ENCODE results near the gene TNP2. TPM values are rescaled to one million over a fixed set of nuclear protein-coding genes. Genes with fewer than 3 reads are reported as not detected.
"Not testable (repeated sequence)": the region's sequence is repeated elsewhere in the genome, so short reads cannot be mapped to it uniquely, and the experiment has no call there.

The TNP2 gene
- total RNA-seq, 1 donor from 2014 or later, result not detected

GRCh38 chr16:11224894-11225676, 44.0 kb downstream of the TNP2 start:
- no peak overlapping the region for H3K27ac Mint-ChIP-seq (ENCODE audit: unreplicated experiment)
- H3K4me3 Mint-ChIP-seq (ENCODE audit: unreplicated experiment), result no peak overlapping the region
- no peaks in the 10 kb centered on the region for H3K36me3 Mint-ChIP-seq (ENCODE audit: unreplicated experiment)

DNA sequence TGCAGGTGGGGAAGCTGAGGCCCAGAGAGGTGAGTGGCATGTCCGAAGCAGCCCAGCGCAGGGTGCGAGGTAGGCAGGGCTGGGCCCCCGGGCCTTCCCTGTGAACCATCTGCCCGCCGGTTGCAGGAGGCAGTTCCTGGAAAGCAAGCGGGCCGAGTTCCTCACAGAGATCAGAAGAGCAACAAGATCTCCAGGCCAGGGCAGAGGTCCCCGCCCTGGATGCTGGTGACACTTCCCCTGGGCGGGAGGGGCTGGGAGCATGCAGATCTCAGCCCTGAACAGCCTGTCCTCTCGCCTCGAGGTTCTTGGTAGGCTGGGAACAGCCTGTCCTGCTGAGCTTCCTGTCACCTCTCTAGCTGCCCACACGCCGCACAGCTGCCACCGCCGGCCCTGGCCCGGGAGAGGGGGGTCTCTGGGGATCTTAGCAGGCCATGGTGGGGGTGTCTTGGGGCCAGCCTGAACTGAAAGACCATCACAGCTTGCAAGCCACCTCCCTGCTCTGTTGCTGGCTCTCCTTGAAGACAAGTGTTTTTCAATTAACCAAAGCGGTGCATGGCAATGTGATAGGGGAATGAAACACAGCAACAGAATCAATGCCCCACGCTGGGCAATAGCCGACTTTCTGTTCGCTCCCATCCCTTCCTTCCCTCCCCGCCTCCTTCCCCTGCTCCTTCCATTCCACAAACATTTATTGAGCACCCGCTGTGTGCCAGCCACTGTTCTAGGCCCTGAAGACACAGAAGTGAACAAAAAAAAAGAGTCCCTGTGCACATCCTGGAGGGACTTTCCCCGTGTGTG, 44.8 kb downstream of the TNP2 start:
- no peaks in the 10 kb centered on the region for H3K9me3 Mint-ChIP-seq (ENCODE audit: unreplicated experiment)
- H3K4me1 Mint-ChIP-seq (ENCODE audit: unreplicated experiment), result peaks cover 8% of the 10 kb centered on the region
- no peak overlapping the region for H3K27ac Mint-ChIP-seq (ENCODE audit: unreplicated experiment)
- H3K36me3 Mint-ChIP-seq (ENCODE audit: unreplicated experiment), result no peaks in the 10 kb centered on the region
- no peak for DNase-seq (ENCODE audit: extremely low spot score, unreplicated experiment)
- H3K27me3 Mint-ChIP-seq (ENCODE audit: unreplicated experiment), result peaks cover 2% of the 10 kb centered on the region
- H3K4me3 Mint-ChIP-seq (ENCODE audit: unreplicated experiment), result no peak overlapping the region
- no peak for TF ChIP-seq CTCF (IDR thresholded peaks at IDR 0.05)

More at GRCh38 chr16:11224894-11225676, 44.0 kb downstream of the TNP2 start:
- Mint-ChIP-seq H3K27me3 (ENCODE audit: unreplicated experiment) (peaks cover 2% of the 10 kb centered on the region), H3K4me1 (ENCODE audit: unreplicated experiment) (peaks cover 8% of the 10 kb centered on the region), H3K9me3 (ENCODE audit: unreplicated experiment) (no peaks in the 10 kb centered on the region)
- DNase-seq (ENCODE audit: extremely low spot score, unreplicated experiment), result no peak
- no peak for TF ChIP-seq CTCF (IDR thresholded peaks at IDR 0.05)

GRCh38 chr16:11220507-11220906, 48.6 kb downstream of the TNP2 start:
- DNase-seq (ENCODE audit: extremely low spot score, unreplicated experiment); H3K36me3 Mint-ChIP-seq (ENCODE audit: unreplicated experiment); H3K27me3 Mint-ChIP-seq (ENCODE audit: unreplicated experiment); H3K4me1 Mint-ChIP-seq (ENCODE audit: unreplicated experiment); H3K4me3 Mint-ChIP-seq (ENCODE audit: unreplicated experiment); H3K27ac Mint-ChIP-seq (ENCODE audit: unreplicated experiment); H3K9me3 Mint-ChIP-seq (ENCODE audit: unreplicated experiment): not testable (repeated sequence)

DNA sequence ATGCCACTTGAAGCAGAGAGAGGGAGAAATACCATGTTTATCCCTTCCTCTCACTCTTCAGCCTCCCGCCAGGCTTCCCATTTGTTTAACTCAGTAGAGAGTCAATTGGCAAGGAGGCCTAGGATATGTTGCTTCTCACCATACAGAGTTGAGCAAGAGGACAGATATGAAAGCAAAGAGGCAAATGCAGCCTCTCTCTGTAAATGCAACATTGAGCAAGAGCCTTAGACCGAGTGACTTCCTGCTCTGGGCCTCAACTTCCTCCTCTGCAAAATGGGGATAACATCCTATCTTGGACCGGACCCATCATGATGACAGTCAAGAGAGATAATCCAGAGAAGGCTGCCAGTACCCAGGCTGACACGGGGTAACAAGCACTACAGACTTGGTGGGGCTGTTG, 49.9 kb downstream of the TNP2 start:
- H3K36me3 Mint-ChIP-seq (ENCODE audit: unreplicated experiment), result no peaks in the 10 kb centered on the region
- no peak overlapping the region for H3K27ac Mint-ChIP-seq (ENCODE audit: unreplicated experiment)
- DNase-seq (ENCODE audit: extremely low spot score, unreplicated experiment), result no peak

GRCh38 chr16:11218604-11218962, 50.5 kb downstream of the TNP2 start:
- Mint-ChIP-seq H3K4me3 (ENCODE audit: unreplicated experiment) (no peak overlapping the region), H3K27ac (ENCODE audit: unreplicated experiment) (no peak overlapping the region), H3K9me3 (ENCODE audit: unreplicated experiment) (peaks cover 6% of the 10 kb centered on the region), H3K36me3 (ENCODE audit: unreplicated experiment) (no peaks in the 10 kb centered on the region), H3K4me1 (ENCODE audit: unreplicated experiment) (no peaks in the 10 kb centered on the region), H3K27me3 (ENCODE audit: unreplicated experiment) (no peaks in the 10 kb centered on the region)
- peak; percentile 51 for TF ChIP-seq CTCF (IDR thresholded peaks at IDR 0.05)
- DNase-seq (ENCODE audit: extremely low spot score, unreplicated experiment), result no peak

More for the DNA sequence above, 49.9 kb downstream of the TNP2 start:
- peaks cover under 1% of the 10 kb centered on the region for H3K4me1 Mint-ChIP-seq (ENCODE audit: unreplicated experiment)
- no peak for TF ChIP-seq CTCF (IDR thresholded peaks at IDR 0.05)
- no peak overlapping the region for H3K4me3 Mint-ChIP-seq (ENCODE audit: unreplicated experiment)
- H3K9me3 Mint-ChIP-seq (ENCODE audit: unreplicated experiment), result peaks cover 6% of the 10 kb centered on the region
- H3K27me3 Mint-ChIP-seq (ENCODE audit: unreplicated experiment), result no peaks in the 10 kb centered on the region

Small RNA genes within 50 kb of the gene (microRNA-seq; reads per million reads assigned to microRNA genes)
- gene MIR548H2 (ENCODE audit: unreplicated experiment), result not detected

Other genes with a start within 250 kb of the TNP2 start
- gene SOCS1, start 13.1 kb downstream of the TNP2 start, total RNA-seq, result 9.7 and 10.6 TPM in 2 replicates
- not detected in 2 replicates for gene PRM3, start 4.3 kb upstream of the TNP2 start, total RNA-seq
- not detected in 2 replicates for gene PRM2, start 7.2 kb upstream of the TNP2 start, total RNA-seq
- gene PRM1, start 12.0 kb upstream of the TNP2 start, total RNA-seq, result not detected in 2 replicates
- gene RMI2, start 76.1 kb upstream of the TNP2 start, total RNA-seq, result 4.1 and 5.1 TPM in 2 replicates